K562 (cell line): ENCODE data around the gene CCDC85A. TPM values are rescaled to one million over a fixed set of nuclear protein-coding genes. Genes with fewer than 3 reads are reported as not detected.

Source experiments
- ATAC-seq: fragments of 200-7000 bp; cut with Tn5 transposase; 3 replicates; pipeline ENCODE4 v1.9.1; 2020; ENCODE audit warnings: moderate library complexity
- BruUV-seq: library from RNA; stranded (reverse); fragments of 400-500 nt; replicated peaks from 2 replicates; lab custom pipeline; 2021; lab: Mats Ljungman, UMichigan
- CTCF ChIA-PET: fragments of 300-600 bp; formaldehyde crosslinking; extraction: SDS; loops from one replicate; lab custom pipeline; 2021; ENCODE audit warnings: low intra/inter-chr PET ratio; lab: Yijun Ruan, JAX
- POLR2A ChIA-PET: fragments of 300-600, 350-650 bp; sonication (Branson Sonifier 250); formaldehyde crosslinking; extraction: SDS; loops from one replicate; lab custom pipeline; 2021; ENCODE audit warnings: antibody characterized with exemption, inconsistent platforms; lab: Yijun Ruan, JAX
- DNase-seq, 4 experiments: peaks; one replicate each; pipeline versions ENCODE4 v3.0.0 to v3.0.0-alpha.2; 2011 to 2018; ENCODE audit warnings: low spot score in 3 of 4, mixed read lengths in 3 of 4; ENCODE audit errors: extremely low read depth in 1 of 4
- FAIRE-seq: peaks from 2 replicates; lab custom pipeline; 2011; peaks lifted over from hg19 to GRCh38; lab: Jason Lieb, UNC
- H2AFZ ChIP-seq: 2 replicates; pipeline ENCODE4 v1.6.0; 2011; ENCODE audit warnings: low read depth, low read length, control low read depth, inconsistent platforms
- H3K27ac ChIP-seq: fragments of 200-600 bp; 3 replicates; pipeline ENCODE4 v1.8.0; 2011; ENCODE audit warnings: low read depth, mild to moderate bottlenecking, control low read depth, inconsistent platforms, low read length, moderate library complexity, mixed read lengths; ENCODE audit errors: extremely low read depth
- H3K27me3 ChIP-seq, 2 experiments: fragments of 300-600 bp in 1 of 2; 2 replicates in 1 of 2; 3 replicates in 1 of 2; pipeline versions ENCODE4 v1.6.0 to v1.8.0; 2011; ENCODE audit warnings: inconsistent platforms in 2 of 2, low read length in 2 of 2, mild to moderate bottlenecking in 1 of 2, mixed read lengths in 1 of 2, moderate library complexity in 1 of 2; ENCODE audit not compliant: control insufficient read depth in 2 of 2, insufficient read depth in 2 of 2
- H3K36me3 ChIP-seq: fragments of 300-600 bp; 3 replicates; pipeline ENCODE4 v1.8.0; 2011; ENCODE audit warnings: mild to moderate bottlenecking, low read length, inconsistent platforms; ENCODE audit not compliant: control insufficient read depth, insufficient read depth
- H3K4me1 ChIP-seq, 2 experiments: fragments of 200-600 bp in 1 of 2; replicated peaks in 1 of 2; 2 replicates in 1 of 2; 3 replicates in 1 of 2; pipeline versions ENCODE4 v1.5.1 to v1.8.0; 2011; ENCODE audit warnings: inconsistent platforms in 2 of 2, low read length in 2 of 2, mild to moderate bottlenecking in 1 of 2, mixed read lengths in 1 of 2, moderate library complexity in 1 of 2; ENCODE audit not compliant: control insufficient read depth in 2 of 2, insufficient read depth in 2 of 2
- H3K4me2 ChIP-seq: 2 replicates; pipeline ENCODE4 v1.6.1; 2011; ENCODE audit warnings: low read length, control low read depth, inconsistent platforms, mixed read lengths; ENCODE audit not compliant: insufficient read depth
- H3K4me3 ChIP-seq: fragments of 200-600 bp; sonication (generic), shearing (Covaris generic); 2 replicates; pipeline ENCODE4 v1.5.1; 2016; ENCODE audit warnings: control low read depth, inconsistent platforms
- H3K79me2 ChIP-seq: fragments of 200-600 bp; 3 replicates; pipeline ENCODE4 v1.8.0; 2011; ENCODE audit warnings: low read length, inconsistent platforms; ENCODE audit not compliant: control insufficient read depth, insufficient read depth
- H3K9ac ChIP-seq, 2 experiments: 2 replicates each; pipeline versions ENCODE4 v1.6.0 to v1.6.1; 2011; ENCODE audit warnings: low read depth in 2 of 2, low read length in 2 of 2, control low read depth in 1 of 2, inconsistent platforms in 1 of 2, mild to moderate bottlenecking in 1 of 2, mixed read lengths in 1 of 2; ENCODE audit not compliant: insufficient read depth in 1 of 2
- H3K9me1 ChIP-seq: one replicate; pipeline ENCODE4 v1.6.0; 2011; ENCODE audit warnings: inconsistent platforms, mild to moderate bottlenecking, low read length, moderate library complexity; ENCODE audit not compliant: control insufficient read depth, insufficient read depth
- H3K9me3 ChIP-seq: replicated peaks from 2 replicates; pipeline ENCODE4 v1.5.1; 2011; ENCODE audit warnings: low read depth, low read length, inconsistent platforms; ENCODE audit not compliant: control insufficient read depth, insufficient read depth
- H4K20me1 ChIP-seq: replicated peaks from 2 replicates; pipeline ENCODE4 v1.6.1; 2011; ENCODE audit warnings: low read length, inconsistent platforms, mixed read lengths; ENCODE audit not compliant: control insufficient read depth, insufficient read depth
- ELK3 ChIP-seq: fragments of 450-650 bp; formaldehyde crosslinking; IDR thresholded peaks from 2 replicates; pipeline ENCODE4 v1.4.0; 2020; ENCODE audit warnings: mild to moderate bottlenecking
- ESRRB ChIP-seq: fragments of 250-450 bp; sonication (Bioruptor Pico); IDR thresholded peaks from 2 replicates; pipeline ENCODE4 v1.5.0; 2020; ENCODE audit warnings: mild to moderate bottlenecking, moderate library complexity, borderline replicate concordance
- ETS1 ChIP-seq: conservative IDR thresholded peaks from 2 replicates; pipeline ENCODE4 v1.6.1; 2011; ENCODE audit warnings: low read depth, mild to moderate bottlenecking, low read length; ENCODE audit not compliant: control insufficient read depth
- KHSRP ChIP-seq: fragments of 450-650 bp; IDR thresholded peaks from 2 replicates; pipeline ENCODE4 v1.6.1; 2017
- KLF16 ChIP-seq: IDR thresholded peaks from 2 replicates; pipeline ENCODE4 v1.6.1; 2016; ENCODE audit warnings: antibody characterized with exemption
- MEF2A ChIP-seq: IDR thresholded peaks from 2 replicates; pipeline ENCODE4 v1.6.1; 2011; ENCODE audit warnings: low read depth, mild to moderate bottlenecking, low read length, moderate library complexity; ENCODE audit not compliant: control insufficient read depth
- POLR2AphosphoS5 ChIP-seq: IDR thresholded peaks from 2 replicates; pipeline ENCODE4 v1.6.1; 2011; ENCODE audit warnings: mild to moderate bottlenecking, low read depth, low read length, moderate library complexity; ENCODE audit not compliant: control insufficient read depth, insufficient read depth
- PURB ChIP-seq: sonication (generic); formaldehyde crosslinking; IDR thresholded peaks from 2 replicates; pipeline ENCODE4 v1.9.0; 2021; ENCODE audit warnings: low read depth, mild to moderate bottlenecking, missing genetic modification reagents
- RBM15 ChIP-seq: fragments of 200-400 bp; formaldehyde crosslinking; IDR thresholded peaks from 2 replicates; pipeline ENCODE4 v1.6.1; 2018; ENCODE audit warnings: mild to moderate bottlenecking, low read length, moderate library complexity; ENCODE audit not compliant: insufficient read depth
- RNF2 ChIP-seq: sonication (generic); IDR thresholded peaks from 2 replicates; pipeline ENCODE4 v1.6.1; 2016
- SIRT6 ChIP-seq: IDR thresholded peaks from one replicate; pipeline ENCODE4 v1.6.1; 2012; ENCODE audit warnings: low read depth, mild to moderate bottlenecking, control low read depth, inconsistent platforms, low read length, moderate library complexity
- SMAD3 ChIP-seq: fragments of 450-650 bp; formaldehyde crosslinking; conservative IDR thresholded peaks from 2 replicates; pipeline ENCODE4 v1.4.0; 2020; ENCODE audit warnings: mild to moderate bottlenecking
- ZFPM2 ChIP-seq: fragments of 250-450 bp; sonication (Bioruptor Pico); IDR thresholded peaks from 2 replicates; pipeline ENCODE4 v1.5.1; 2022; ENCODE audit warnings: mild to moderate bottlenecking
- ZNF644 ChIP-seq: fragments of 200-800 bp; sonication (Bioruptor generic); IDR thresholded peaks from 2 replicates; pipeline ENCODE4 v1.6.1; 2016; ENCODE audit warnings: low read depth, missing genetic modification characterization, missing compliant biosample characterization
- WGBS: fragments of 100-300 bp; shearing (Covaris generic); methylation state at CpG from one replicate; pipeline ENCODE4 v1.1.6; 2016; ENCODE audit warnings: low coverage, mixed read lengths; ENCODE audit not compliant: insufficient coverage; ENCODE audit errors: missing lambda C conversion rate; 5-methylcytosine and 5-hydroxymethylcytosine counted together
- in situ Hi-C: fragments of 300-500 bp; cut with MboI; formaldehyde crosslinking; loops from 4 replicates; pipeline ENCODE4 v1.15.0; 2018; ENCODE audit warnings: inconsistent platforms, mixed read lengths
- intact Hi-C: fragments of 100-400 bp; cut with micrococcal nuclease; formaldehyde crosslinking; loops from 2 replicates; pipeline ENCODE4 v1.14.2; 2022
- polyA plus RNA-seq, 8 experiments: library from polyadenylated mRNA; depleted of rRNA in 4 of 8; stranded (reverse) in 5 of 8; unstranded in 3 of 8; fragments of >200 nt; fragmentation: Nextera tagmentation in 2 of 8; fragmentation: Illumina TruSeq in 1 of 8; extraction: Ambion mirVana in 2 of 8; extraction: Trizol in 1 of 8; gene quantifications; 2 replicates each; pipeline versions ENCODE4 v1.2.1 to v1.2.3, GENCODE V29; 2011 to 2014; ENCODE audit warnings: inconsistent platforms in 1 of 8, missing spikeins in 1 of 8
- total RNA-seq, 7 experiments: library from RNA; depleted of rRNA in 6 of 7; stranded (reverse); fragments of >200 nt in 6 of 7; fragmentation: Illumina TruSeq in 2 of 7; extraction: Trizol in 2 of 7; gene quantifications; 2 replicates each; pipeline versions ENCODE4 v1.2.1 to v1.2.3, GENCODE V29; 2011 to 2021; ENCODE audit warnings: low replicate concordance in 1 of 7

Gene CCDC85A
- total and polyA plus RNA-seq, 9 of the 15 experiments (the other 6 are each of a cell fraction or from before 2014, with no cell fraction given), result 0.03 to 0.14 (median 0.10) TPM; not detected in 5

GRCh38 chr2:56260415-56260814 lies 76.6 kb downstream of the CCDC85A start:
- H3K79me2 ChIP-seq, result no peaks in the 10 kb centered on the region
- FAIRE-seq, result no peak
- no peaks in the 10 kb centered on the region for H3K4me1 ChIP-seq
- no TSS peak for BruUV-seq
- no peaks in the 10 kb centered on the region for H3K9me1 ChIP-seq
- ChIA-PET POLR2A (interaction anchor here (0.6 kb wide), 1 partner anchor 25 kb away, joined by 3 read pairs; no protein-coding TSS in a partner anchor), CTCF (no interaction called here)
- WGBS, result 0% methylated on average over 1 of the region's 1 CpG
- no peak overlapping the region for H3K9ac ChIP-seq
- no peaks in the 10 kb centered on the region for H3K9me3 ChIP-seq
- no peaks in the 10 kb centered on the region for H3K36me3 ChIP-seq
- no peak overlapping the region for H2AFZ ChIP-seq
- no peak overlapping the region for H3K4me3 ChIP-seq
- no peak for DNase-seq
- H3K4me2 ChIP-seq, result no peak overlapping the region
- intact Hi-C loops, result no loop called here
- H4K20me1 ChIP-seq, result no peaks in the 10 kb centered on the region; the same call in 1 of the 2 replicates
- no peak for TF ChIP-seq ZNF644 (tag)
- TF ChIP-seq ETS1, result no peak
- no peak for TF ChIP-seq SMAD3 (CRISPR knock-in tag)
- no peak for TF ChIP-seq KLF16
- no peak for TF ChIP-seq ELK3
- TF ChIP-seq KHSRP, result no peak
- TF ChIP-seq ESRRB (CRISPR knock-in tag), result no peak
- TF ChIP-seq RBM15, result no peak
- no peak for TF ChIP-seq MEF2A
- TF ChIP-seq SIRT6, result no peak
- TF ChIP-seq POLR2AphosphoS5, result no peak
- no peak for TF ChIP-seq ZFPM2
- TF ChIP-seq RNF2, result no peak
- no peak for TF ChIP-seq PURB (CRISPR knock-in tag)
- no peak for ATAC-seq
- no peaks in the 10 kb centered on the region for H3K27me3 ChIP-seq
- in situ Hi-C loops, result no loop called here
- no peak overlapping the region for H3K27ac ChIP-seq
